Gastroesophageal sphincter (tissue), 4 donors: ENCODE measurements around the gene VTI1A. TPM values are rescaled to one million over a fixed set of nuclear protein-coding genes. Genes with fewer than 3 reads are reported as not detected.

Experiments used
- ATAC-seq: fragments of 150-250 bp; one replicate; pipeline ENCODE4 v1.9.1; 2016; ENCODE audit warnings: mild to moderate bottlenecking, moderate library complexity
- H3K27ac ChIP-seq, 4 donors: fragments of 200-600 bp; sonication (generic) in 3 of 4; 1 replicate in 3 of 4; 2 replicates in 1 of 4; pipeline ENCODE4 v1.5.1; 2016 to 2019
- H3K27me3 ChIP-seq: fragments of 200-600 bp; sonication (generic); one replicate; pipeline ENCODE4 v1.5.1; 2019
- H3K36me3 ChIP-seq, 2 donors: fragments of 200-600 bp; sonication (generic); one replicate each; pipeline ENCODE4 v1.5.1; 2019; ENCODE audit warnings: control low read depth in 1 of 2
- H3K4me1 ChIP-seq, 3 donors: fragments of 200-600 bp; sonication (generic); 1 replicate in 2 of 3; 2 replicates in 1 of 3; pipeline ENCODE4 v1.5.1; 2016 to 2019; ENCODE audit warnings: control low read depth in 2 of 3
- H3K4me3 ChIP-seq, 2 donors: fragments of 200-600 bp; sonication (generic); one replicate each; pipeline ENCODE4 v1.5.1; 2019; ENCODE audit warnings: mild to moderate bottlenecking in 1 of 2, moderate library complexity in 1 of 2
- H3K9me3 ChIP-seq, 3 donors: fragments of 200-600 bp; sonication (generic); one replicate each; pipeline ENCODE4 v1.5.1; 2017 to 2019; ENCODE audit warnings: control low read depth in 2 of 3
- CTCF ChIP-seq, 4 experiments: fragments of 200-600 bp in 2 of 4; fragments of 450-650 bp in 2 of 4; sonication (generic) in 1 of 4; IDR thresholded peaks; one replicate each; pipeline ENCODE4 v1.5.1; 2017 to 2019; ENCODE audit warnings: antibody characterized with exemption in 4 of 4, mild to moderate bottlenecking in 2 of 4, moderate library complexity in 2 of 4
- EP300 ChIP-seq: sonication (generic); formaldehyde crosslinking; IDR thresholded peaks from one replicate; pipeline ENCODE4 v1.6.1; 2017; ENCODE audit warnings: antibody characterized with exemption, mild to moderate bottlenecking
- POLR2A ChIP-seq, 2 donors: fragments of 450-650 bp; IDR thresholded peaks; one replicate each; pipeline ENCODE4 v1.6.1; 2017; ENCODE audit warnings: antibody characterized with exemption in 2 of 2, mild to moderate bottlenecking in 2 of 2, moderate library complexity in 1 of 2
- POLR2AphosphoS5 ChIP-seq: sonication (generic); formaldehyde crosslinking; IDR thresholded peaks from one replicate; pipeline ENCODE4 v1.6.1; 2017; ENCODE audit warnings: antibody characterized with exemption
- WGBS, 2 donors: methylation state at CpG; one replicate each; pipeline ENCODE4 v1.1.5; 2018; ENCODE audit warnings: low coverage in 1 of 2; 5-methylcytosine and 5-hydroxymethylcytosine counted together
- total RNA-seq, 4 donors: library from RNA; depleted of rRNA; stranded (reverse); fragments of >200 nt; gene quantifications; one replicate each; pipeline ENCODE4 v1.1.0, GENCODE V29; 2016

The VTI1A gene
- total RNA-seq, 4 donors from 2014 or later: 19.6 to 81.9 (median 43.1) TPM

GRCh38 chr10:112848228-112848627 is 401.2 kb downstream of the VTI1A start:
- H3K4me1 ChIP-seq: no peaks in the 10 kb centered on the region
- 52% methylated on average over 2 of the region's 2 CpGs; no CpG with 5 or more reads in 1 of the 2 donors for WGBS, 2 donors
- H3K27me3 ChIP-seq: no peaks in the 10 kb centered on the region
- no peak for TF ChIP-seq POLR2AphosphoS5
- TF ChIP-seq POLR2A (IDR thresholded peaks at IDR 0.05): no peak
- no peak for TF ChIP-seq CTCF (IDR thresholded peaks at IDR 0.05)
- no peak for TF ChIP-seq EP300
- no peak for ATAC-seq
- H3K27ac ChIP-seq: no peak overlapping the region
- no peaks in the 10 kb centered on the region for H3K36me3 ChIP-seq
- no peak overlapping the region for H3K4me3 ChIP-seq
- H3K9me3 ChIP-seq: peaks cover 0 to 31% (median 0%) of the 10 kb centered on the region in 3 donors

GRCh38 chr10:112848868-112849430 is 401.9 kb downstream of the VTI1A start:
- Histone ChIP-seq H3K36me3 (no peaks in the 10 kb centered on the region), H3K9me3 (peaks cover 0 to 31% (median 0%) of the 10 kb centered on the region in 3 donors), H3K27me3 (no peaks in the 10 kb centered on the region), H3K27ac (no peak overlapping the region), H3K4me3 (no peak overlapping the region), H3K4me1 (no peaks in the 10 kb centered on the region)
- no peak for TF ChIP-seq POLR2A (IDR thresholded peaks at IDR 0.05)
- TF ChIP-seq EP300: no peak
- no peak for TF ChIP-seq CTCF (IDR thresholded peaks at IDR 0.05)
- no peak for TF ChIP-seq POLR2AphosphoS5
- WGBS, 2 donors: 88 to 100% methylated on average over 1 of the region's 3 CpGs
- no peak for ATAC-seq

DNA sequence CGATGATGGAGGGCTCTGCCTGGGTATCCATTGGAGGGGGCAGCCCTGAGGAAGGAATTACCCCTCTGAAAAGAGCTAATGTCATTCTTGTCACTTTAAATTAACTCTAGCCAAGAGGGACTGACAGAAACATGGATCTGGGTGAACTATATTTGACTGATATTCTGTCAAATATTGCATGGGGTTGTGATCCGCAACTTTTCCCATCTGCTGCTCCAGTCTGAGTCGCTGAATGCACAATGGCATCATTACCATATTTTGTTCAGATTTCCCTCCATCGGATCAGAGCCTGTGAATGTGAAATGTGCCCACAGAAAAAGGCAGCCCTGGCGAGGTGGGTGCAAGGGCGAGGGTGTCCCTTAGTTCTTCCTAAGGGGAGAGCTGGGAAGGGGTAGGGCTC is 402.5 kb downstream of the VTI1A start:
- Histone ChIP-seq H3K9me3 (peaks cover 0 to 31% (median 0%) of the 10 kb centered on the region in 3 donors), H3K27me3 (no peaks in the 10 kb centered on the region), H3K4me3 (no peak overlapping the region), H3K4me1 (no peaks in the 10 kb centered on the region), H3K36me3 (no peaks in the 10 kb centered on the region), H3K27ac (no peak overlapping the region)
- 93 to 100% methylated on average over 2 to 3 of the region's 6 CpGs for WGBS, 2 donors
- no peak for ATAC-seq
- TF ChIP-seq CTCF (IDR thresholded peaks at IDR 0.05) (no peak), POLR2AphosphoS5 (no peak), EP300 (no peak), POLR2A (IDR thresholded peaks at IDR 0.05) (no peak)

DNA sequence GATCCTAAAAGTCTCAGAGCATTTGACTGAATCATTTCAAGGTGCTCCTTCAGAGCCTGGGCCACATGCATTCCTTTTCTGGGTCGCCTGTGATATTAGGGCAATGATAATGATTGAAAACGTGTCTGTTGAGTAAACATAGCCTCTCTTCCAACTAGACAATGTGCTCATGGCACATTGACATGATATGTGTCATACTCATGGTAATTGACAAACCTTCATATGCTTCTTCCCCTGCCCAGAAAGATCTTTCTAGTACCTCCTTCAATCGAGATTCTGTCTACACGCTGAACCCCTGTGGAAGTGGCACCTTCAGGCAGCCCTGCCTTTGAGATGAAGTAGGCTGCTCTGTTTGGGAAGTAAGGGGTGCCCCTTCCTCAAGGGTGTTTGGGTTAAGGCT is 404.2 kb downstream of the VTI1A start:
- 80 to 100% methylated on average over 1 to 4 of the region's 4 CpGs for WGBS, 2 donors
- Histone ChIP-seq H3K4me3 (no peak overlapping the region), H3K27me3 (no peaks in the 10 kb centered on the region), H3K4me1 (no peaks in the 10 kb centered on the region), H3K9me3 (peaks cover 0 to 22% (median 0%) of the 10 kb centered on the region in 3 donors), H3K36me3 (no peaks in the 10 kb centered on the region), H3K27ac (no peak overlapping the region)
- no peak for TF ChIP-seq POLR2AphosphoS5
- TF ChIP-seq EP300: no peak
- no peak for TF ChIP-seq CTCF (IDR thresholded peaks at IDR 0.05)
- no peak for TF ChIP-seq POLR2A (IDR thresholded peaks at IDR 0.05)
- no peak for ATAC-seq

- no peaks in the 10 kb centered on the region for H3K27me3 ChIP-seq
- H3K4me3 ChIP-seq: no peak overlapping the region
- H3K27ac ChIP-seq: no peak overlapping the region
- no peak for ATAC-seq
- no peaks in the 10 kb centered on the region for H3K36me3 ChIP-seq
- TF ChIP-seq POLR2AphosphoS5 (no peak), CTCF (IDR thresholded peaks at IDR 0.05) (no peak), POLR2A (IDR thresholded peaks at IDR 0.05) (no peak)
- 47 to 54% methylated on average over 3 of the region's 3 CpGs for WGBS, 2 donors
- no peaks in the 10 kb centered on the region for H3K4me1 ChIP-seq
- peaks cover 0 to 16% (median 0%) of the 10 kb centered on the region in 3 donors for H3K9me3 ChIP-seq
These were observed 404.7 kb downstream of the VTI1A start for GRCh38 chr10:112851588-112852211.
